GM19452 (cell line): Measurements from ENCODE around the gene NDUFB10.
"Not testable (repeated sequence)": the region's sequence is repeated elsewhere in the genome, so short reads cannot be mapped to it uniquely, and the experiment has no call there.

ENCODE experiments used
- ATAC-seq: cut with Tn5 transposase; IDR thresholded peaks from one replicate; pipeline ENCODE4 v1.9.1; 2021; ENCODE audit not compliant: unreplicated experiment

NDUFB10 gene

DNA sequence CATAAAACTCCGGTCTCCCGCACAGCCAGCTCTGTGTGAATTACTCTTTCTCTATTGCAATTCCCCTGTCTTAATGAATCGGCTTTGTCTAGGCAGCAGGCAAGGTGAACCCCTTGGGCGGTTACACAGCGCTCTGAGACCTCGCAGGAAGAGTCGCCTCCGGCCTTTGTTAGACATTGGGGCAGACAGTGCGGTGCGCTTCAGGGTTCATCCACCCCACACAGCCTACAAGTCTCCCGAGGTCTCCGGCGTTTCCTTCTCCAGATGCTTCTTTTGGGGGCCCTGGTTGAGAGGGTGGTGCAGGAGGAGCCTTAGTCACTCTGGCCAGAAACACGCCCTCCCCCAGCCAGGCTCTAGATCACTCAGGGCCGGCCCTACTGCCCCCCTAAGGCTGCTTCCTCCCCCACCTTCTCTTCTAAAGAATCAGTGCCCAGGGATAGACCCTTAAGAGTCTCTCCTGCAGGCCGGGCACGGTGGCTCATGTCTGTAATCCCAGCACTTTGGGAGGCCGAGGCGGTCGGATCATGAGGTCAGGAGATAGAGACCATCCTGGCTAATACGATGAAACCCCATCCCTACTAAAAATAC is 14.6 kb upstream of the NDUFB10 start:
- no peak for ATAC-seq

DNA sequence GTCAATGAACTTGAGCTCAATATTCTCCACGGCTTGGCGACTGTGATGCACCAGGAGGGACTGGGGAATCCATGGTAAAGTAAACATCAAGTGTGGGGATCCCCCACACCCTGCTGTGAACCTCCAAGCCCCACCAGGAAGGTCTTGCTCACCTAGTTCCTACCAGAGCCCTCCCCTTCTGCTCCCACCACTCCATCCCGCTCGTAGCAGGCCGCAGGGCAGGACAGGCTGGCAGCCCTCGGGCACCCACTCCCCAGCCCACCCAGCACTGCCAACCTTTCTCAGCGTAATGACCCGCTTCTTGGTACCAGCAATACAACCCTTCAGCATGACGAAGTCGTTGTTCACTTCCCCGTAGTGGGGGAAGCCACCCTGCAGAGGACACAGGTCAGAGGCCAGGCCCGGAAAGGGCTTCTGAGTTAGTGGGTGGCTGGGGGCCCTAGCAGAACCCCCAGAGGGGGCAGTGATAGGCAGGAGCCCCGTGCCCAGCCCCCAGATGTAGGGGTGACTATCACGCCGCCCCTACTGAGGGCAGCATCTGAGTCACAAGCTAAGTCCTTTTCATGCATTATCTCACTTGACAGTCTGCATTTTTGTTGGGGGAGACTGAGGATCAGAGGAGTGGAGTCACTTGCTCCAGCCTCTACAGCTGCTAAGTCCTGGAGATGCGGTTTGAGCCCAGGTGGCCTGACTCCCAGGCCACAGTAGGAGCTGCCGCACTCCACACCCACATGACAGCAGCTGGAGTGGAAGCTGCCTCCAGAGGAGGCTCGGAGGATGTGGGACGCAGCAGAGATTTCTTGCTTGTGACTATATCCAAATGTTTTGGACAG is 13.6 kb upstream of the NDUFB10 start:
- ATAC-seq = no peak

DNA sequence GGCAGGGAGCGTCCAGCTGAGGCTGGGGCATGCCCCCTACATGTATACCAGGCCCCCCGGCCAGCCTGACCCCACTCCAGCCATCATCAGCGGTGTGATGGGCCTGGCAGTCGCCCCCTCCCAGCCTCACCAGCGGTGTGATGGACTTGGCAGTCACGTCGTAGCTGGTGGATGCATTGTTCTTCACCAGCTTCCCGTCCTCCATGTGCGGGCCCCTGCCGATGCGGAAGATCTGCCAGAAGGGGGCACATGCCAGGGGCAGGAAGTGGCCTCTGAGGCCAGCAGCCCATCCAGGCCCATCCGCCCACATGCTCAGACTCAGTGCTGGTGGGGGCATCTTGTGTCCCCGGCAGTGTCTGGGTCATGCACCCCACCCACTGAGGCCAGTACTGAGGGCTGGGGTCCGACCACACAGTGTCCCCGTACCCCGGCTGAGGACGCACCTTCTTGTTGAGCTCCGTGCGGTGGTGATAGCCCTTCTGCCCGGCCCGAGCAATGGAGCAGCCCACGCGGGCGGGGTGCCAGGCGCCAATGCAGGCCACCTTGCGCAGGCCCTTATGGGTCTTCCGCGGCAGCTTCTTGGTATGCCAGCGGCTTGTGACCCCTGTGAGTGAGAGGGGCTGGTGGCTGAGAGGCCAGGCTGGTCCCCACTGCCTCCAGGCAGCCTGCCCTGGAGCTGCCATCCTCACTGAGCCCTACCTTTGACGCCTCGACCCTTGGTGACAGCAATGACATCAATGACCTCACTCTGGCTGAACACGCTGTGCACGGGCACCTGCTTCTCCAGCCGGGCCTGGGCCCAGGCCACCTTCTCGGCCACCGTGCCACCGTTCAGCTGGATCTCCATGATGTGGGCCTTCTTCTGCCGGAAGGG is 12.6 kb upstream of the NDUFB10 start:
- no peak for ATAC-seq

DNA sequence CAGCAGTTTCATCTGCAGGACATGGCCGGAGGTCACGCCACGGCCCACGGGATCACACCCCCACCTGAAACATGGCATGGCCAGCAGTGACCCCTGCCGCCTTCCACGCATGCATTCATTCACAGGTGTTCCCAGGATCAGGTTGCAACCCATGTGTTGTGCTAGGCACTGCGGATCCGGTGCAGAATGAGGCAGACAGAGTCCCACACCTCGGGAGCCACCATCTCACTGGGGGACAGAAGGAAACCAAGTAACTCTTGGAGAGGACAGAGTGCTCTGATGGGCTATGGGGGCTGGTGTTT is 12.0 kb upstream of the NDUFB10 start:
- no peak for ATAC-seq

DNA sequence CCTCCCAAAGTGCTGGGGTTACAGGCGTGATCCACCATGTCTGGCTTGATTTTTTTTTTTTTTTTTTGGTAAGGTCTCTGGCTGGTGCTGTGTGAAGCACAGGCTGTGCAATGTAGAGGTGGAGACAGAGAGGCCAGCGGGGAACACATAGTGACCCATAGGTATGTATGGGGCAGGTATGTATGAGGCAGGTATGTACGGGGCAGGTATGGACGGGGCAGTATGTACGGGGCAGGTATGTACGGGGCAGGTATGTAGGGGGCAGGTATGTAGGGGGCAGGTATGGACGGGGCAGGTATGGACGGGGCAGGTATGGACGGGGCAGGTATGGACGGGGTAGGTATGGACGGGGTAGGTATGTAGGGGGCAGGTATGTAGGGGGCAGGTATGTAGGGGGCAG is 9.8 kb upstream of the NDUFB10 start:
- ATAC-seq = no peak

DNA sequence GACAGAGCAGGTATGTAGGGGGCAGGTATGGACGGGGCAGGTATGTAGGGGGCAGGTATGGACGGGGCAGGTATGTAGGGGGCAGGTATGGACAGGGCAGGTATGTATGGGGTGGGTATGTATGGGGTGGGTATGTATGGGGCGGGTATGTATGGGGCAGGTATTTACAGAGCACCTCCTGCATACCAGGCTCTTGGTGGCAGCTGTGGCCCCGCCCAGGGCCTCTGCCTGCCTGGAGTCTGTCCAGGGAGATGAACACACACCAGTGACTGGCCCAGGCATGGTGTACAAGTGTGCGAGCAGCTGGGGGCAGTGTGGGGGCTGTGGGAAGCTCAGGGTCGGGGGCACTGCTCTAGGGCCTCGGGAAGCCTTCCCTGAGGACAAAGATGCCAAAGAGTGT is 9.3 kb upstream of the NDUFB10 start:
- no peak for ATAC-seq

DNA sequence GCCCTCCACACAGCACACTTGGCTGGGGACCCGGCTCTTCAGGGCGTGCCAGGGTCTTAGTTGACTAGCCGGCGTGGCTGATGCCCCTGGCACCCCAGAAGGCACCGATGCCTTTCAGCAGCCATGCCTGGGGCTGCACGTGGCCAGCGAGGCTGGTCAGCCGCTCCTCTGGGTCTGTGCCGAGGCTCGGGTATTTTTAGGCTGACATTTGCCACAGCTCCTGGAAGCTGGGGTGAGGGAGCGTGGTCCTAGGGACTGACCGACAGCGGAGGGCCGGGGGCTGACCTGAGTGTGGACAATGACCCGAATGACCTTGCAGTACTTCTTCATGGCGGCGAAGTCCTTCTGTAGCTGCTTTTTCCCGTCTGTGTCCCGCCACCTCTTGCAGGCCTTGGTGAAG is 8.8 kb upstream of the NDUFB10 start:
- no peak for ATAC-seq

DNA sequence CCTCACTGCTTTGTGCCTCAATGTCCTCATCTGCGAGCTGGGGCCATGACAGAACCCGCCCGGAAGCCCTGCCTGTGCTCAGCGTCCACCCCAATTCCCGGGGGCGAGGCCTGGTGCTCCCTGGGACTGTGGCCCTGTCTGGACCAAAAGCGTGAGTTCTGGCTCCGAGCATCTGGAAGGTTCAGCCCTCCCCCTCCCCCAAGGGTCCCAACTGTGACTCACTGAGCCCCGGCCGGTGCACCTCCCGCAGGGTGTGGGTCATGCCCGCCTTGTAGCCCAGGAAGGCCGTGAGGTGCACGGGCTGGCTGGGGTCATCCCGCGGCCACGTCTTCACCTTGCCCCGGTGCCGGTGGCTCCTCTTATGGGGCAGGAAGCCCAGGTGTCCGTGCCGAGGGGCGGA is 5.6 kb upstream of the NDUFB10 start:
- no peak for ATAC-seq

DNA sequence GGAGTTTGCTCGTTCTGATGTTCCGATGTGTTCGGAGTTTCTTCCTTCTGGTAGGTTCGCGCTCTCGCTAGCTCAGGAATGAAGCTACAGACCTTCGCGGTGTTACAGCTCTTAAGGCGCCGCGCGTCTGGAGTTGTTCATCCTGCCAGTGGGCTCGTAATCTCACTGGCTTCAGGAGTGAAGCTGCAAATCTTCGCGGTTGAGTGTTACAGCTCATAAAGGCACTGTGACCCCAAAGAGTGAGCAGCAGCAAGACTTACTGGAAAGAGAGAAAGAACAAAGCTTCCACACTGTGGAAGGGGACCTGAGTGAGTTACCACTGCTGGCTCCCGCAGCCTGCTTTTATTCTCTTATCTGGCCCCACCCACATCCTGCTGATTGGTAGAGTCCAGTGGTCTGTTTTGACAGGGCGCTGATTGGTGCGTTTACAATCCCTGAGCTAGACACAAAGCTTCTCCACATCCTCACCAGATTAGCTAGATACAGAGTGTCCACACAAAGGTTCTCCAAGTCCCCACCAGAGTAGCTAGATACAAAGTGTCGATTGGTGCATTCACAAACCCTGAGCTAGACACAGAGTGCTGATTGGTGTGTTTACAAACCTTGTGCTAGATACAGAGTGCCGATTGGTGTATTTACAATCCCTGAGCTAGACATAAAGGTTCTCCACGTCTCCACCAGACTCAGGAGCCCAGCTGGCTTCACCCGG is 1.8 kb upstream of the NDUFB10 start:
- ATAC-seq = not testable (repeated sequence)

DNA sequence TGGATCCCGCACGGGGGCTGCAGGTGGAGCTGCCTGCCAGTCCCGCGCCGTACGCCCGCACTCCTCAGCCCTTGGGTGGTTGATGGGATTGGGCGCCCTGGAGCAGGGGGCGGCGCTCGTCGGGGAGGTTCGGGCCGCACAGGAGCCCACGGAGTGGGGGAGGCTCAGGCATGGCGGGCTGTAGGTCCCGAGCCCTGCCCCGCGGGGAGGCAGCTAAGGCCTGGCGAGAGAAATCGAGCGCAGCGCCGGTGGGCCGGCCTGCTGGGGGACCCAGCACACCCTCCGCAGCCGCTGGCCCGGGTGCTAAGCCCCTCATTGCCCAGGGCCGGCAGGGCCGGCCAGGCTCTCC is 1.2 kb upstream of the NDUFB10 start:
- not testable (repeated sequence) for ATAC-seq

DNA sequence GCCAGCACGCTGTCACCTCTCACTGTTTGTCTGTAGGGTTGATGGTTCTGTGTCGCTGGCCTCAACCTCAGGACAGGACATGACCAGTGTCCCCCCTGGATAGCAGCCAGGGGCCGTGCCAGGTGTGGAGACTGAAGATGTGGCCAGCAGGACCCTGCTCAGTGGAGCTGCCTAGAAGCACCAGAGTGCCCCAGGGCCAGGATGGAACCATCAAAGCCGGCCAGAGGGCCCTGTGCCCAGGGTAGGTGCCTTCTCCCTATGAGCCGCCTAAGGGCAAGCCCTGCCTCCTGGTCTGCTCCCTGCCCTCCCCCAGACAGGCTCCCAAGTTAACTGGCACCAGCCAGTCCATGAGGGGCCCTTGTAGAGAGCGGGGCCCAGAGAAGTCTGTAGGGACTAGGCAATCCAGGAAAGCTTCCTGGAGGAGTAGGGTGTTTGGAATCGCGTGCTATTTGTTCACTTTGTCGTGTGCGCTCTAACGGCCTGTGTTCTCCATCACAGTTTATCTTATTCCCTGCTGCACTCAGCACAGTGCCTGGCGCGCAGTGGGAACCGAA is 546 bp upstream of the NDUFB10 start:
- peak; percentile 14 for ATAC-seq

DNA sequence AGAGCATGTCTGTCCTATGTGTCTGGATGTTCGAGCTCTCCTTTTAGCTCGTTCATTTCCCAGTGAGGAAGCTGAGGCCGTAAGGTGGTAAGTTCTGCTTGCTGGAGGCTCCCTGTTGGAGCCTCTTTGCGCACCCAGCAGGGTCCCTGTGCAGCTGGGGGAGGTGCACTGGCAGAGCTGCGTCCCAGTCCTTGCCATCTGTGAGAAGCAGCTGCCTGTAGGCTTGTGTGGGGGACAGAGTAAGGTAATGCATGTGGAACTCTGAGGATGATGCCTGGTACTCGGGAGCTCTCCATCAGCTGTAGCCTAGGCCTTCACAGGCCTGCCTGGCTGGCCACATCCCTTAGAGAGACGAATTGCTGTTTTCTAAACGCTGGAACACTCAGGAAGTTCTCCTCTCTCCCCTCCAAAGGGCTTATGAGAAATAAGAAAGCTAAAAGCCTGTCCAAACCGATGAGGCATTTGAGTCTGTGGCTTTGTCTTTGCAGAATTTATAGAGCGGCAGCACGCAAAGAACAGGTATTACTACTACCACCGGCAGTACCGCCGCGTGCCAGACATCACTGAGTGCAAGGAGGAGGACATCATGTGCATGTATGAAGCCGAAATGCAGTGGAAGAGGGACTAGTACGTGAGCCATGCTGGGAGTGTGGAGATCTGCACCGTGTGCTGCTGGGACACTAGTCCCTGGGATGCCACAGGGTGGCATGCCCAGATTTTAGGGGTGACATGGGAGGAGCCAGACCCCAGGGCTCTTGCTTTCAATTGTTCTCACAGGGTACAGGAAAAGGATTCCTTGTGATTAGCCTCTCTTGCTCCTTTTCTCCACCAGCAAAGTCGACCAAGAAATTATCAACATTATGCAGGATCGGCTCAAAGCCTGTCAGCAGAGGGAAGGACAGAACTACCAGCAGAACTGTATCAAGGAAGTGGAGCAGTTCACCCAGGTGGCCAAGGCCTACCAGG is 1.6 kb downstream of the NDUFB10 start:
- ATAC-seq = no peak

DNA sequence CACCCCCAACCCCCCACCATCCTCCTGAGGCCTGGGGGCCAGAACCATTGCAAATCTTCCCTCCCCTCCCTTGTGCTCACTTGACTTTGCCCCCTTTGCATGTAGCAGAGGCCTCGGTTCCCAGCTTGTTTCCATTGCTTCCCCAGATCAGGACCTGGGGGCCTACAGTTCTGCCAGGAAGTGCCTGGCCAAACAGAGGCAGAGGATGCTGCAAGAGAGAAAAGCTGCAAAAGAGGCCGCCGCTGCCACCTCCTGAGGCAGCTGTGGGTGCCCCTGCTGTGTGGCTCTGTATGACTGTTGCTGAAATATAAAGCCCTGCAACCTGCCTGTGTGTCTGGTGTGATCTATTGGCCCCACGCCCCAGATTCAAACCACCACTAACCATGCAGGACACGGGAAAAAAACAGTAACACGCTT is 2.3 kb downstream of the NDUFB10 start:
- no peak for ATAC-seq

DNA sequence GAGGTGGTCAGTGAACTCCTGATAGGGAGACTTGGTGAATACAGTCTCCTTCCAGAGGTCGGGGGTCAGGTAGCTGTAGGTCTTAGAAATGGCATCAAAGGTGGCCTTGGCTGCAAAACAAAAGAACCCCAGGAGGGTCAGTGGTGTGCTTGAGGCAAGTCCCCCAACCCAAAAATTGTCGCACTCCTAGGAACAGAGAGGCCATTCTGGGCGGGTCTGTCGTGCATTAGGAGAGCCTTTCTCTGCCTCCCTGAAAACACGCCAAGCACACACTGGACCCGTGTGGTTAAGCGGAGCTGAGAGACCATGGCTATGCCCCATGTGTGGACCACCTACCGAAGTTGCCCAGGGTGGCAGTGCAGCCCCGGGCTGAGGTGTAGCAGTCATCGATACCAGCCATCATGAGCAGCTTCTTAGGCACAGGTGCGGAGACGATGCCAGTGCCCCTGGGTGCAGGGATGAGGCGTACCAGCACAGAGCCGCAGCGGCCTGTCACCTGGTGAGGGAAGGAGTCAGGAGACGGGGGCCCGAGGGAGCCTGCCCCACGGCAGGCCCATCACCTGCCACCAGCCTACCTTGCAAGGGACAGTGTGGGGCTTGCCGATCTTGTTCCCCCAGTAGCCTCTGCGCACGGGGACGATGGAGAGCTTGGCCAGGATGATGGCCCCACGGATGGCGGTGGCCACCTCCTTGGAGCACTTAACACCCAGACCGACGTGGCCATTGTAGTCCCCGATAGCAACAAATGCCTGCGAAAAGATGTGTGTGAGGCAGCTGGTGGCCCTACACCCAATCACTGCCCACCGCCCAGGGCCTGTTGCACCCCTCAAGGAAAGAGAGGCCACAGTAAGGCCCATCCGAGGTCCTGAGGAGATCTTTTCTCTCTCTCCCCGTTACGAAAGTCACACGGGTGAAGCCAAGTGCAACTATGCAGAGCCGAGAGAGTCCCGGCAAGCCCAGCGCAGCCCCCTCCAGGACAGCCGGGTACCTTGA is 3.1 kb downstream of the NDUFB10 start:
- ATAC-seq = not testable (repeated sequence)

DNA sequence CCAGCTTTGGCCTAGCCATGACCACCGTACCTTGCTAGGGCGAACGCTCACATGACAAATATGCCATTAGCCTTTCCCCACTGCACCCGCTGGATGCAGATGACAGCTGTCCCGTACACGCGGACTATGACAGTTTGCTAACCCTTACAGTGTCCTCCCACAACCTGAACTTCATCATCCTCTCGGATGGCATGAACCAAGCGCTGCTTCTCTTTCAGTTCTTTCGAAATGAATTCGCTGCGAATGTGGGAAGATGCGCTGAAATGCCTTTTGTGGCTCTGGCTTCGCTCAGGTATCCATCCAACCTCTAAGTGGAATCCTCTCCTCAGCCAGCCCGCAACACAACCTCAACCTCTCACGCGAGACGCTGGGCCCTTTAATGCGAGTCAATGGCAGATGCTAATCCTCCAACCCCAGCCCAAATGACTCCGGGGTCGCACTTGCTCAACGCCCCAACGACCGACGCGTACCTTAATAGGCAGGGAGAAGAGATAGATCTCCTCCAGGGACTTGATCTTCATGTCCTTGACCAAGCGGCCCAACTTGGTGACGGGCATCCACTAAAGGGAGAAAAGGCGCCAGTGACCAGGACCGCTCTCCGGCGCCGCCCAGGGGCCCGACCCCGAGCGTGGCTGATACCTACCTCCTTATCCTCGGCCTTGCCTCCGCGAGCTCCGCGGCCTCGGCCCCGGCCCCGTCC is 4.6 kb downstream of the NDUFB10 start:
- ATAC-seq = peak; percentile 1

DNA sequence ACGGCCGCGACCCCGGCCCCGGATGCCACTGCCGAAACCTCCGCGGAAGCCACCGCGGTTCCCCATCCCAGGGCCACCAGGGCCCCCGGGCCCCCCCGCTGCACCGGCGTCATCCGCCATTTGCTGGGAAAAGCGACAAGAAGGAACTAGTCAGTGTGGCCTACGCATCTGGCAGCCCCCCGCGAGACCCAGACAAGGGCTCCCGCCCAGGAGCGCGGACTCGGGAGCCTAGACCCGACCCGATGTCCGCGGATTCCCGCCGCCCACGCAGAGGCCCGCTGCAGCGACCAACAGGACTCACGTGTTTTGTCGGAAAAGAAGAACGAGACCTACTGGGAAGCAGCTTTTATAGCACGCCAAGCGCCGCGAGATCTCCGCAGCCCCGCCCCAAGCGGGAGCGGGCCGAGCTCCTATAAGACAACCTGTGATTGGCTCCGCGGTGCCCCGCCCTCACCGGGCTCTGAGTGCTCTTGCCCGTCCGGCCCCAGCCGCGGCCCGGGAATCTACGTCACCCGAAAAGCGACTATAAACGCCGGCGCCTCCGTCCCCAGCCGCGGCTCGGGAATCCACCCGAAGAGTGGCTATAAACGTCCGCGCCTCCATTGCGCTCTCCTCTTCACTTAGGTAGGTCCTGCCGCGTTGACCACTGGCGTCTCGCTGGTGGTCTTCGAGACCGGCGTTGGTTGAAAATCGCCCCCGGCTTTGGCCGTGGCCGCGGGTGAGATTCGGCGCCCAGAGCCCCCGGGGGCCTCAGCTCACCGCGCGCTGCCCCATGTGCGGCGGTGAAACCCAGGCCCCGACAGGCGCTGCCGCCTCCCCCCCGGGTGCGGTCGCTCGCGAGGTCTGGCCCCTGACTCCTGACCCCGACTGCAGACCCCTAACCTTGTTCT is 5.4 kb downstream of the NDUFB10 start, which contains the start of gene RPS2:
RPS2 (minus strand) TSS at position 321 of the 890 bp plus-strand sequence; CDS start at position 120, 201 bp downstream.
- peak; percentile 72 for ATAC-seq

DNA sequence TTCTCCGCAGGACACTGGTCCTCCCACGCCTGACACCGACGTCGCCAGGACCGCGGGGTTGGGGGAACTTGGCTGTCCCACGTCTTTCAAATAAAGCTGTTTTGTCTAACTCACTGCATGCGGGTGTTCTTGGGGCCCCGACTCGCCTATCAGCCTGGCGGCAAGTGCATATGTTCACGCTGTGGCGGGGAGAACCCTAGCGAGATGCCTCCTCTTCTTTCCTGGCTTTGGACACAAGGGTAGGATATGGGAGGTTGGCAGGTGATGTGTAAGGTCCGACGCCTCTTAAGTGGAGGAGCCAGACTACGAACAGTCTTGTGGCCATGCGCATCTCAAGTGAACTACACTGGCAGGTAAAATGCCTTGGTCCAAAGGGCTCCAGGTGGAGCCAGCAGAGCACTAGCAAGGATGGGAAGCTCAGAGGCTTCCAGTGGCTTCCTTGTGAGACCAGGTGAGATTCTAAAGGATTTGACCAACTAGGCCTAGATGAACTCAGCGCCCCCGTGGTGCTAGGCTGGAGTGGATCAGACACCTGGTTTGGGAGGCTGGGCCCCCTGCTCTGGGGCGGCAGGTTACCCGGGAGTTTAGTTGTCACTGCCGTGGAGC is 6.2 kb downstream of the NDUFB10 start:
- ATAC-seq = no peak
